ENCODE results near the gene P2RY2. TPM values are rescaled to one million over a fixed set of nuclear protein-coding genes. Genes with fewer than 3 reads are reported as not detected.

Gene P2RY2
- total and polyA plus RNA-seq, 4 donors, result 1.8 to 3.7 (median 2.2) TPM

- no peak overlapping the region for H3K4me3 ChIP-seq (ENCODE audit: low read depth in 1 of 3, low read length in 3 of 3)
- H3K9me3 ChIP-seq (ENCODE audit: control insufficient read depth in 4 of 4, low read length in 3 of 4), result no peaks in the 10 kb centered on the region
- no peaks in the 10 kb centered on the region for H3K36me3 ChIP-seq (ENCODE audit: control insufficient read depth in 4 of 4, insufficient read depth in 3 of 4, low read depth in 1 of 4, low read length in 3 of 4)
- peaks cover 0 to 3% (median 0%) of the 10 kb centered on the region in 4 donors for H3K4me1 ChIP-seq (ENCODE audit: control insufficient read depth in 4 of 4, insufficient read depth in 4 of 4, low read length in 3 of 4)
- H3K9ac ChIP-seq (ENCODE audit: low read depth in 1 of 2, low read length in 2 of 2), result no peak overlapping the region
- no peak for DNase-seq (ENCODE audit: low spot score)
- no peaks in the 10 kb centered on the region for H3K27me3 ChIP-seq (ENCODE audit: control insufficient read depth in 4 of 4, insufficient read depth in 4 of 4, low read length in 3 of 4)
- no peak overlapping the region for H3K27ac ChIP-seq (ENCODE audit: low read depth in 1 of 2, low read length in 2 of 2)
- 58% methylated on average over 4 of the region's 4 CpGs for WGBS
- TF ChIP-seq JUND (IDR thresholded peaks at IDR 0.05), result no peak
- TF ChIP-seq EGR1 (IDR thresholded peaks at IDR 0.05; ENCODE audit: low read depth in 2 of 2), result no peak
- TF ChIP-seq SP1 (IDR thresholded peaks at IDR 0.05), result no peak
These were observed 31.2 kb upstream of the P2RY2 start for GRCh38 chr11:73186886-73187285.

GRCh38 chr11:73187854-73188253, 30.2 kb upstream of the P2RY2 start:
- Histone ChIP-seq H3K4me1 (ENCODE audit: control insufficient read depth in 4 of 4, insufficient read depth in 4 of 4, low read length in 3 of 4) (peaks cover 0 to 3% (median 0%) of the 10 kb centered on the region in 4 donors), H3K27me3 (ENCODE audit: control insufficient read depth in 4 of 4, insufficient read depth in 4 of 4, low read length in 3 of 4) (no peaks in the 10 kb centered on the region), H3K9me3 (ENCODE audit: control insufficient read depth in 4 of 4, low read length in 3 of 4) (no peaks in the 10 kb centered on the region), H3K4me3 (ENCODE audit: low read depth in 1 of 3, low read length in 3 of 3) (no peak overlapping the region), H3K9ac (ENCODE audit: low read depth in 1 of 2, low read length in 2 of 2) (no peak overlapping the region), H3K27ac (ENCODE audit: low read depth in 1 of 2, low read length in 2 of 2) (no peak overlapping the region), H3K36me3 (ENCODE audit: control insufficient read depth in 4 of 4, insufficient read depth in 3 of 4, low read depth in 1 of 4, low read length in 3 of 4) (no peaks in the 10 kb centered on the region)
- WGBS, result 92% methylated on average over 1 of the region's 1 CpG
- TF ChIP-seq CTCF (IDR thresholded peaks at IDR 0.05; ENCODE audit: low read depth, low read length, missing input control) (no peak), EGR1 (IDR thresholded peaks at IDR 0.05; ENCODE audit: low read depth in 2 of 2) (no peak), YY1 (IDR thresholded peaks at IDR 0.05) (no peak), GABPA (IDR thresholded peaks at IDR 0.05 in 1 of 2, conservative IDR thresholded peaks at IDR 0.05 in 1 of 2) (no peak), HNF4G (IDR thresholded peaks at IDR 0.05) (no peak), TAF1 (conservative IDR thresholded peaks at IDR 0.05) (no peak), REST (IDR thresholded peaks at IDR 0.05) (no peak), RXRA (IDR thresholded peaks at IDR 0.05) (no peak), RAD21 (IDR thresholded peaks at IDR 0.05) (no peak), FOXA2 (IDR thresholded peaks at IDR 0.05) (no peak)
- no peak for DNase-seq (ENCODE audit: low spot score)

GRCh38 chr11:73188301-73188700, 29.8 kb upstream of the P2RY2 start:
- Histone ChIP-seq H3K27me3 (ENCODE audit: control insufficient read depth in 4 of 4, insufficient read depth in 4 of 4, low read length in 3 of 4) (no peaks in the 10 kb centered on the region), H3K9ac (ENCODE audit: low read depth in 1 of 2, low read length in 2 of 2) (no peak overlapping the region), H3K27ac (ENCODE audit: low read depth in 1 of 2, low read length in 2 of 2) (no peak overlapping the region), H3K9me3 (ENCODE audit: control insufficient read depth in 4 of 4, low read length in 3 of 4) (no peaks in the 10 kb centered on the region), H3K36me3 (ENCODE audit: control insufficient read depth in 4 of 4, insufficient read depth in 3 of 4, low read depth in 1 of 4, low read length in 3 of 4) (no peaks in the 10 kb centered on the region), H3K4me3 (ENCODE audit: low read depth in 1 of 3, low read length in 3 of 3) (no peak overlapping the region), H3K4me1 (ENCODE audit: control insufficient read depth in 4 of 4, insufficient read depth in 4 of 4, low read length in 3 of 4) (peaks cover 0 to 3% (median 0%) of the 10 kb centered on the region in 4 donors)
- no peak for DNase-seq (ENCODE audit: low spot score)
- WGBS, result 79% methylated on average over 4 of the region's 4 CpGs
- no peak for TF ChIP-seq HNF4G (IDR thresholded peaks at IDR 0.05)
- no peak for TF ChIP-seq CTCF (IDR thresholded peaks at IDR 0.05; ENCODE audit: low read depth, low read length, missing input control)
- TF ChIP-seq JUND (IDR thresholded peaks at IDR 0.05), result no peak
- TF ChIP-seq RXRA (IDR thresholded peaks at IDR 0.05), result no peak
- no peak for TF ChIP-seq ATF3 (IDR thresholded peaks at IDR 0.05)
- no peak for TF ChIP-seq HNF4A (conservative IDR thresholded peaks at IDR 0.05)
- no peak for TF ChIP-seq TAF1 (conservative IDR thresholded peaks at IDR 0.05)
- TF ChIP-seq NR2F2 (IDR thresholded peaks at IDR 0.05), result no peak
- no peak for TF ChIP-seq EGR1 (IDR thresholded peaks at IDR 0.05; ENCODE audit: low read depth in 2 of 2)
- TF ChIP-seq REST (IDR thresholded peaks at IDR 0.05), result no peak
- TF ChIP-seq MAX (IDR thresholded peaks at IDR 0.05), result no peak
- no peak for TF ChIP-seq RAD21 (IDR thresholded peaks at IDR 0.05)

Measured in liver (tissue), 9 donors.